ENCODE results near the gene RNF227. TPM values are rescaled to one million over a fixed set of nuclear protein-coding genes. Genes with fewer than 3 reads are reported as not detected.

RNF227 gene
- total RNA-seq, 3 donors from 2014 or later = 4.6 to 19.5 (median 8.6) TPM

- H3K36me3 ChIP-seq = peaks cover 11% of the 10 kb centered on the region
- intact Hi-C loops (cut with DNase I; ENCODE audit: low total_unique reads) = no loop called here
- TF ChIP-seq CTCF (IDR thresholded peaks at IDR 0.05) = no peak
- no peak for TF ChIP-seq POLR2A (IDR thresholded peaks at IDR 0.05)
- TF ChIP-seq POLR2AphosphoS5 (IDR thresholded peaks at IDR 0.05) = no peak
Measured at GRCh38 chr17:7944326-7944725, 28.2 kb upstream of the RNF227 start.

GRCh38 chr17:7943291-7943690 is 27.2 kb upstream of the RNF227 start:
- intact Hi-C loops (cut with DNase I; ENCODE audit: low total_unique reads) = no loop called here
- H3K9me3 ChIP-seq = no peaks in the 10 kb centered on the region
- TF ChIP-seq POLR2A (IDR thresholded peaks at IDR 0.05) (no peak), CTCF (IDR thresholded peaks at IDR 0.05) (no peak), POLR2AphosphoS5 (IDR thresholded peaks at IDR 0.05) (no peak)
- H3K27ac ChIP-seq = no peak overlapping the region
- no peaks in the 10 kb centered on the region for H3K4me1 ChIP-seq
- DNase-seq (ENCODE audit: low spot score in 2 of 2) = no peak
- H3K27me3 ChIP-seq = no peaks in the 10 kb centered on the region
- H3K4me3 ChIP-seq = no peak overlapping the region
- H3K36me3 ChIP-seq = peaks cover 11% of the 10 kb centered on the region

More at GRCh38 chr17:7944326-7944725, 28.2 kb upstream of the RNF227 start:
- H3K4me3 ChIP-seq = no peak overlapping the region
- no peak for DNase-seq (ENCODE audit: low spot score in 2 of 2)
- H3K27ac ChIP-seq = no peak overlapping the region
- no peaks in the 10 kb centered on the region for H3K4me1 ChIP-seq
- H3K27me3 ChIP-seq = no peaks in the 10 kb centered on the region
- no peaks in the 10 kb centered on the region for H3K9me3 ChIP-seq

- Histone ChIP-seq H3K9me3 (no peaks in the 10 kb centered on the region), H3K27ac (no peak overlapping the region), H3K36me3 (peaks cover 11% of the 10 kb centered on the region), H3K4me3 (no peak overlapping the region), H3K27me3 (no peaks in the 10 kb centered on the region), H3K4me1 (no peaks in the 10 kb centered on the region)
- DNase-seq (ENCODE audit: low spot score in 2 of 2) = no peak
- TF ChIP-seq POLR2A (IDR thresholded peaks at IDR 0.05) (no peak), POLR2AphosphoS5 (IDR thresholded peaks at IDR 0.05) (no peak), CTCF (IDR thresholded peaks at IDR 0.05) (no peak)
- intact Hi-C loops (cut with DNase I; ENCODE audit: low total_unique reads) = no loop called here
Measured at GRCh38 chr17:7940743-7941142, 24.7 kb upstream of the RNF227 start.

- H3K4me1 ChIP-seq = no peaks in the 10 kb centered on the region
- TF ChIP-seq CTCF (IDR thresholded peaks at IDR 0.05) (no peak), POLR2AphosphoS5 (IDR thresholded peaks at IDR 0.05) (no peak), POLR2A (IDR thresholded peaks at IDR 0.05) (no peak)
- intact Hi-C loops (cut with DNase I; ENCODE audit: low total_unique reads) = no loop called here
- DNase-seq (ENCODE audit: low spot score in 2 of 2) = no peak
- H3K27ac ChIP-seq = no peak overlapping the region
- peaks cover 11% of the 10 kb centered on the region for H3K36me3 ChIP-seq
- no peaks in the 10 kb centered on the region for H3K9me3 ChIP-seq
- no peaks in the 10 kb centered on the region for H3K27me3 ChIP-seq
- H3K4me3 ChIP-seq = no peak overlapping the region
Measured at GRCh38 chr17:7940034-7940433, 23.9 kb upstream of the RNF227 start.

GRCh38 chr17:7935859-7936258 is 19.8 kb upstream of the RNF227 start:
- H3K36me3 ChIP-seq = no peaks in the 10 kb centered on the region
- H3K9me3 ChIP-seq = no peaks in the 10 kb centered on the region
- H3K27me3 ChIP-seq = no peaks in the 10 kb centered on the region
- intact Hi-C loops (cut with DNase I; ENCODE audit: low total_unique reads) = no loop called here
- H3K4me3 ChIP-seq = no peak overlapping the region
- no peak for DNase-seq (ENCODE audit: low spot score in 2 of 2)
- H3K4me1 ChIP-seq = peaks cover 0 to 14% of the 10 kb centered on the region in 2 donors
- no peak overlapping the region for H3K27ac ChIP-seq
- no peak for TF ChIP-seq POLR2AphosphoS5 (IDR thresholded peaks at IDR 0.05)
- no peak for TF ChIP-seq POLR2A (IDR thresholded peaks at IDR 0.05)
- TF ChIP-seq CTCF (IDR thresholded peaks at IDR 0.05) = no peak
